Measurements from ENCODE around the gene FBXO21. TPM values are rescaled to one million over a fixed set of nuclear protein-coding genes. Genes with fewer than 3 reads are reported as not detected.
"Not testable (repeated sequence)": the region's sequence is repeated elsewhere in the genome, so short reads cannot be mapped to it uniquely, and the experiment has no call there.

The FBXO21 gene
- total RNA-seq, 1 experiment from 2014 or later: 33.7 TPM

DNA sequence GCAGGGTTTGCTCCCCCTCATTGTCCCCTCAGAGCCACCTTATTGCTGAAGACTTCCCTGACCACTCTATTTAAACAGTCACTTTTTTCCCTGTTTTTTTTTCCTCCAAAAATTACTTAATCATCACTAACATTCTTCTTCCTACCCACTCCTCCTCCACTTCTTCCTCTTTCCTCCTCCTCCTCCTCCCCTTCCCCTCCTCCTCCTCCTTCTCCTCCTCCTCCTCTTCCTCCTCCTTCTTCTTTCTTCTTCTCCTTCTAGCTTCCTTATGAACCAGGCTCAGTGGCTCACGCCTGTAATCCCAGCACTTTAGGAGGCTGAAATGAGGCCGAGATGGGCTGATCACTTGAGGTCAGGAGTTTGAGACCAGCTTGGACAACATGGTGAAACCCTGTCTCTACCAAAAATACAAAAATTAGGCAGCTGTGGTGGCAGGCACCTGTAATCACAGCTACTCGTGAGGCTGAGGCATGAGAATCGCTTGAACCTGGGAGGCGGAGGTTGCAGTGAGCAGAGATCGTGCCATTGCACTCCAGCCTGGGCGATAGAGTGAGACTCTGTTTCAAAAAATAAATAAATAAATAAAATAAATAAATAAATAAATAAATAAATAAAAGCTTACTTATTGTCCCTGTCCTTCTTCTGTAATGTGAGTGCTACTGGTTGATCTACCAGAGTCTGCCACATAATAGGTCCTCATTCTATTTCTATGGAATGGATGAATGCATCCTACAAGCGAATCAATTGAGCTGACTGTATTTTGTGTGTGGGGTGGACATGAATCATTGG, 9.9 kb upstream of the FBXO21 start:
- not testable (repeated sequence) for DNase-seq (ENCODE audit: low spot score)

DNA sequence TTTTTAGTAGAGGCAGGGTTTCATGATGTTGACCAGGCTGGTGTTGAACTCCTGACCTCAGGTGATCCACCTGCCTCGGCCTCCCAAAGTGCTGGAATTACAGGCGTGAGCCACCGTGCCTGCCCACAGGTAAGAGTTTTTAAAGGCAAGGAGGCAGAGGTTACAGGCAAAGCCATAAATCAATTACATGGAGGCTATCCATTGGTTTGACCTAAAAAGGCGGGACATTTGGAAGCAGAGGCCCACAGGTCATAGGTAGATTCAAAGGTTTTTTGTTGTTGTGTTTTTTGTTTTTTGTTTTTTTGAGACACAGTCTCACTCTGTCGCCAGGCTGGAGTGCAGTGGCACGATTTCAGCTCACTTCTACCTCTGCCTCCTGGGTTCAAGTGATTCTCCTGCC, 6.1 kb upstream of the FBXO21 start:
- not testable (repeated sequence) for DNase-seq (ENCODE audit: low spot score)

GRCh38 chr12:117195027-117195426, 4.8 kb upstream of the FBXO21 start:
- DNase-seq (ENCODE audit: low spot score): not testable (repeated sequence)

DNA sequence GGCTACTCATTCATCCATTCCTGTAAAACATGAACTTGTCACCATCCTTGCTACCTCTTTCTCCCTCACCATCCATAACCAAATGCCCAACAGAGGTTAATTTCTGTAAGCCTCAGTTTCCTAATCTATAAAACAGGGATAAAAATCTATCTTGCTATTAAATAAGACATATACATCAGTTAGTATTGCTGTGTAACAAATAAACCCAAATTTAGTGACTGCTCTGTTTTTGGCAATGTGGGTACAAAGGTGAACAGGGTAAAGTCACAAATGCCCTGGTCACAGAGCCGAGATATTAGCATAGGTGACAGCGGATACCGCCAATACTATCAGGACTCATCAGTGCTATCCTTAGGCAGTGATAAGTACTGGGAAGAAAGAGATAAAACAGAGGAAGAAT, 3.6 kb upstream of the FBXO21 start:
- DNase-seq (ENCODE audit: low spot score): no peak

- not testable (repeated sequence) for DNase-seq (ENCODE audit: low spot score)
These were observed 2.3 kb upstream of the FBXO21 start for GRCh38 chr12:117192581-117192980.

GRCh38 chr12:117192057-117192456, 1.8 kb upstream of the FBXO21 start:
- no peak for DNase-seq (ENCODE audit: low spot score)

DNA sequence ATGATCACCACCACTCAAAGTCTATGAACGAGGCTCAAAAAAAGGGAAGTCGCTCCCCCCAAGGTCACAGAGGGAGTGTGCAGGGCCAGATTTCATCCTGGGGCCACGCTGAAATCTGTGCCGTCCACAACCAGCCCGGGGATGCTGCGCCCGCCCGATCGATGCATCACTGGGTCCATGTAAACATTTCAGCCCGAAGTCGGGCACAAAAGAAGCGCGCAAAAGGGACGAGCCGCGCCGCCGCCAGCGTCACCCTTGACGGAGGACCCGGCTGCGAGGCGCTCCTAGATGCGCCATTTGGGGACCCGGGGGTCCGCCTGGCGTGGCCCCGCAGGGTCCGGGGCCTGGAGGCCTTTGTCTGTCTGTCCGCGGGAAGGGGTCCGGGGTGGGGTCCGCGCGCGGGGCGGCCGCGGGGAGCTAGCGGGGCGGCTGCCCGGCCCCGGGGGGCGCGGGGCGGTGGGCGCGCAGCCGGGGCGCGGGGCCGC, 503 bp downstream of the FBXO21 start:
- DNase-seq (ENCODE audit: low spot score): no peak

GRCh38 chr12:117188961-117189724, 1.1 kb downstream of the FBXO21 start:
- DNase-seq (ENCODE audit: low spot score): no peak

- no peak for DNase-seq (ENCODE audit: low spot score)
These were observed 2.1 kb downstream of the FBXO21 start for GRCh38 chr12:117188121-117188665.

- no peak for DNase-seq (ENCODE audit: low spot score)
These were observed 2.8 kb downstream of the FBXO21 start for GRCh38 chr12:117187421-117187820.

DNA sequence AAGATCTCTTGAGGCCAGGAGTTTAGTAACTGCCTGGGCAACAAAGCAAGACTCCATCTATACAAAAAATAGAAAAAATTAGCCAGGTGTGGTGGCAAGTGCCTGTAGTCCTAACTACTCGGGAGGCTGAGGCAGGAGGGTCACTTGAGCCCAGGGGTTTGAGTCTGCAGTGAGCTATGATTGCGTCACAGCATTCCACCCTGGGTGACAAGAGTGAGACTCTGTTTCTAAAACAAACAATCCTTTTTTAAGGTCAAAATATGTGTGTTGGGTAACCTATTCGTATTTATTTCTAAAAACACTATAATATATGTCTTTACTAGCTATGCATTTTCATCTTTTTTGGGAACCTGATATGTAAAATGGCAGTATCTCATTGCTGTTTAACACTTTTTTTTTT, 7.4 kb downstream of the FBXO21 start:
- no peak for DNase-seq (ENCODE audit: low spot score)

DNA sequence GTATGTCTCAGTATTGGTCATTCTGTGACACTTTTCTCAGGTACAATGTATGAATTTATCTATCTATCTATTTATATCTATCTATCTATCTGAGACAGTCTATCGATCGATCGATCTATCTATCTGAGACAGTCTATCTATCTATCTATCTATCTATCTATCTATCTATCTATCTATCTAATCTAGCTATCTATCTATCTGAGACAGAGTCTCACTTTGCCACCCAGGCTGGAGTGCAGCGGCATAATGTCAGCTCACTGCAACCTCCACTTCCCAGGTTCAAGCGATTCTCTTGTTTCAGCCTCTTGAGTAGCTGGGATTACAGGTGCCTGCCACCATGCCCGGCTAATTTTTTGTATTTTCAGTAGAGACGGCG, 8.8 kb downstream of the FBXO21 start:
- DNase-seq (ENCODE audit: low spot score): not testable (repeated sequence)

GRCh38 chr12:117180758-117181467, 9.4 kb downstream of the FBXO21 start:
- DNase-seq (ENCODE audit: low spot score): no peak

GRCh38 chr12:117178745-117179144, 11.5 kb downstream of the FBXO21 start:
- no peak for DNase-seq (ENCODE audit: low spot score)

DNA sequence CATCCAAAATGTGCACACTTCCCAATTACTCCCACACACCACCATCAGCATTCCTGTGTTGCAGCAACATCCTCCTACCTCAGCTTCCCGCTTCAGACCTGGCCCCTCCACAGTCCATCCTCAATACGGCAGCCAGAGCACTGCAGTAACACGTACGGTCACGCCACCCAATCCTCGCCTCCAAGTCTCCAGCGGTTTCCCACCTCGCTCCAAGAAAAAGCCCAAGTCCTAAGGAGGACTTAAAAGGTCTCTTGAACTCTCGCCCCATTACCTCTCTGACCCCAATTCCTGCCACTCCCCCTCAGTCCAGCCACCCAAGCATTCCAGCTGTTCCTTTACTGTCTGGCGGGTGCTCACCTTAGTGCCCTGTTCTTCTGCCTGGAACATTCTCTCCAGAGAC, 12.0 kb downstream of the FBXO21 start:
- DNase-seq (ENCODE audit: low spot score): no peak

GRCh38 chr12:117172168-117172567, 18.1 kb downstream of the FBXO21 start:
- no peak for DNase-seq (ENCODE audit: low spot score)

GRCh38 chr12:117171499-117172162, 18.6 kb downstream of the FBXO21 start:
- no peak for DNase-seq (ENCODE audit: low spot score)

DNA sequence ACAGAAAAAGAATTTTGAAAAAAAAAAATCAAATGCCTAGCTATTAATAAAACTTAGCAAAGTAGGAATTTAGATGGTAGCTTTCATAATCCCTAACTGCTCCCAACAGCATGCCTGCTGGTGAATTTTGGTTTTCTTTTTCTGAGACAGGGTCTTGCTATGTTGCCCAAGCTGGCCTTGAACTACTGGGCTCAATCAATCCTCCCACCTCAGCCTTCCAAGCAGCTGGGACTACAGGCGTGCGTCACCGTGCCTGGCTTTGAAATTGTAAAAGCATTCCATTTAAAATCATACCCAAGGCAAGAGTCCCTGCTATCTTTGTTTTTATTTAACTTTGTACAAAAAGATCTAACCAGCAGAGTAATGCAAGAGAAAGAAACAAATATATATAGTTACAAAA, 20.7 kb downstream of the FBXO21 start:
- DNase-seq (ENCODE audit: low spot score): no peak

DNA sequence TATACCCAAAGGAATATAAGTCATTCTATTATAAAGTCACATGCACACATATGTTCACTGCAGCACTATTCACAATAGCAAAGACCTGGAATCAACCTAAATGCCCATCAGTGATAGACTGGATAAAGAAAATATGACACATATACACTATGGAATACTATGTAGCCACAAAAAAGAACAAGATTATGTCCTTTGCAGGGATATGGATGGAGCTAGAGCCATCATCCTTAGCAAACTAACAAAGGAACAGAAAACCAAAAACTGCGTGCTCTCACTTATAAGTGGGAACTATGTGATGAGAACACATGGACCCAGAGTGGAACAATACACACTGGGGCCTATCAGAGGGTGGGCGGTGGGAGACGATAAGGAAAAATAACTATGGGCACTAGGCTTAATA, 21.3 kb downstream of the FBXO21 start:
- no peak for DNase-seq (ENCODE audit: low spot score)

GRCh38 chr12:117167769-117168168, 22.5 kb downstream of the FBXO21 start:
- DNase-seq (ENCODE audit: low spot score): no peak

GRCh38 chr12:117166107-117166506, 24.2 kb downstream of the FBXO21 start:
- no peak for DNase-seq (ENCODE audit: low spot score)

GRCh38 chr12:117165342-117165741, 24.9 kb downstream of the FBXO21 start:
- DNase-seq (ENCODE audit: low spot score): no peak

All from H4 (cell line).